Transverse colon (tissue), 4 donors: ENCODE results near the gene POLE. TPM values are rescaled to one million over a fixed set of nuclear protein-coding genes. Genes with fewer than 3 reads are reported as not detected.

Source experiments
- DNase-seq: peaks from one replicate; pipeline ENCODE4 v3.0.0-alpha.2; 2019
- H3K27ac ChIP-seq, 4 donors: fragments of 200-600 bp; sonication (generic); 2 replicates each; pipeline ENCODE4 v1.5.1; 2016 to 2018; ENCODE audit warnings: inconsistent platforms in 4 of 4
- H3K27me3 ChIP-seq: fragments of 200-600 bp; sonication (generic); 2 replicates; pipeline ENCODE4 v1.5.1; 2017; ENCODE audit warnings: inconsistent platforms
- H3K36me3 ChIP-seq, 4 donors: fragments of 200-600 bp; sonication (generic); 2 replicates each; pipeline ENCODE4 v1.5.1; 2017 to 2019; ENCODE audit warnings: inconsistent platforms in 4 of 4
- H3K4me1 ChIP-seq, 4 donors: fragments of 200-600 bp; sonication (generic); 2 replicates each; pipeline ENCODE4 v1.5.1; 2017 to 2020; ENCODE audit warnings: inconsistent platforms in 4 of 4
- H3K4me3 ChIP-seq, 4 donors: fragments of 200-600 bp; sonication (generic); 1 replicate in 1 of 4; 2 replicates in 3 of 4; pipeline versions ENCODE4 v1.5.1 to v1.6.1; 2017 to 2019; ENCODE audit warnings: inconsistent platforms in 4 of 4
- H3K9me3 ChIP-seq, 2 donors: fragments of 200-600 bp; sonication (generic); 2 replicates each; pipeline ENCODE4 v1.5.1; 2017 to 2019; ENCODE audit warnings: inconsistent platforms in 2 of 2
- EP300 ChIP-seq: sonication (generic); formaldehyde crosslinking; IDR thresholded peaks from one replicate; pipeline ENCODE4 v1.6.1; 2017; ENCODE audit warnings: antibody characterized with exemption, low read depth
- POLR2A ChIP-seq: fragments of 450-650 bp; IDR thresholded peaks from one replicate; pipeline ENCODE4 v1.6.1; 2016; ENCODE audit warnings: antibody characterized with exemption, mild to moderate bottlenecking, moderate library complexity
- POLR2AphosphoS5 ChIP-seq, 3 donors: sonication (generic); formaldehyde crosslinking; IDR thresholded peaks; one replicate each; pipeline ENCODE4 v1.6.1; 2016; ENCODE audit warnings: antibody characterized with exemption in 3 of 3
- WGBS, 2 donors: methylation state at CpG; one replicate each; pipeline ENCODE4 v1.1.5; 2018; ENCODE audit warnings: low coverage in 1 of 2; 5-methylcytosine and 5-hydroxymethylcytosine counted together
- in situ Hi-C, 4 donors: fragments of 200-750 bp; cut with MboI; loops; one replicate each; pipeline versions ENCODE4 v1.15.0 to v1.15.1; 2017; ENCODE audit warnings: low sequenced_read_pairs in 3 of 4, low pct_ligation_motif_present in 1 of 4, low pct_unique_long_range_greater_than_20kb in 1 of 4
- intact Hi-C: fragments of 100-400 bp; cut with DNase I; formaldehyde crosslinking; loops from one replicate; pipeline ENCODE4 v1.15.1; 2023; ENCODE audit warnings: low total_unique reads
- total RNA-seq, 4 donors: library from RNA; depleted of rRNA; stranded (reverse); fragments of >200 nt; gene quantifications; one replicate each; pipeline ENCODE4 v1.1.0, GENCODE V29; 2016
- TF ChIP-seq, protein P1 (sequence below), 5 experiments: fragments of 200-600 bp in 3 of 5; fragments of 450-650 bp in 2 of 5; sonication (generic) in 3 of 5; IDR thresholded peaks; 1 replicate in 2 of 5; 2 replicates in 3 of 5; pipeline ENCODE4 v1.5.1; 2016 to 2017; ENCODE audit warnings: antibody characterized with exemption in 5 of 5, inconsistent platforms in 3 of 5, mild to moderate bottlenecking in 2 of 5, moderate library complexity in 1 of 5

The POLE gene
- total RNA-seq, 4 donors from 2014 or later, result 57.0 to 204 (median 74.1) TPM

- peaks cover 0 to 85% (median 40%) of the 10 kb centered on the region in 4 donors for H3K36me3 ChIP-seq
- DNase-seq, result no peak
Measured at GRCh38 chr12:132735496-132735895, 48.4 kb upstream of the POLE start.

GRCh38 chr12:132734206-132734605, 47.1 kb upstream of the POLE start:
- intact Hi-C loops, result no loop called here
- WGBS, 2 donors, result 79 to 87% methylated on average over 3 to 10 of the region's 10 CpGs
- Histone ChIP-seq H3K27ac (no peak overlapping the region), H3K4me3 (no peak overlapping the region), H3K9me3 (no peaks in the 10 kb centered on the region), H3K4me1 (no peaks in the 10 kb centered on the region), H3K27me3 (no peaks in the 10 kb centered on the region), H3K36me3 (peaks cover 0 to 81% (median 34%) of the 10 kb centered on the region in 4 donors)
- TF ChIP-seq POLR2A (no peak), EP300 (no peak), POLR2AphosphoS5 (IDR thresholded peaks at IDR 0.05) (no peak)
- TF ChIP-seq, protein P1, sequence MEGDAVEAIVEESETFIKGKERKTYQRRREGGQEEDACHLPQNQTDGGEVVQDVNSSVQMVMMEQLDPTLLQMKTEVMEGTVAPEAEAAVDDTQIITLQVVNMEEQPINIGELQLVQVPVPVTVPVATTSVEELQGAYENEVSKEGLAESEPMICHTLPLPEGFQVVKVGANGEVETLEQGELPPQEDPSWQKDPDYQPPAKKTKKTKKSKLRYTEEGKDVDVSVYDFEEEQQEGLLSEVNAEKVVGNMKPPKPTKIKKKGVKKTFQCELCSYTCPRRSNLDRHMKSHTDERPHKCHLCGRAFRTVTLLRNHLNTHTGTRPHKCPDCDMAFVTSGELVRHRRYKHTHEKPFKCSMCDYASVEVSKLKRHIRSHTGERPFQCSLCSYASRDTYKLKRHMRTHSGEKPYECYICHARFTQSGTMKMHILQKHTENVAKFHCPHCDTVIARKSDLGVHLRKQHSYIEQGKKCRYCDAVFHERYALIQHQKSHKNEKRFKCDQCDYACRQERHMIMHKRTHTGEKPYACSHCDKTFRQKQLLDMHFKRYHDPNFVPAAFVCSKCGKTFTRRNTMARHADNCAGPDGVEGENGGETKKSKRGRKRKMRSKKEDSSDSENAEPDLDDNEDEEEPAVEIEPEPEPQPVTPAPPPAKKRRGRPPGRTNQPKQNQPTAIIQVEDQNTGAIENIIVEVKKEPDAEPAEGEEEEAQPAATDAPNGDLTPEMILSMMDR (IDR thresholded peaks at IDR 0.05), result no peak
- DNase-seq, result no peak
- in situ Hi-C loops, result no loop called here

More at GRCh38 chr12:132735496-132735895, 48.4 kb upstream of the POLE start:
- no peak overlapping the region for H3K4me3 ChIP-seq
- in situ Hi-C loops (no loop called here), intact Hi-C loops (no loop called here)
- TF ChIP-seq POLR2AphosphoS5 (IDR thresholded peaks at IDR 0.05) (no peak), EP300 (no peak), POLR2A (no peak)
- TF ChIP-seq, protein P1 (IDR thresholded peaks at IDR 0.05), result no peak
- no peak overlapping the region for H3K27ac ChIP-seq
- H3K9me3 ChIP-seq, result no peaks in the 10 kb centered on the region
- no peaks in the 10 kb centered on the region for H3K27me3 ChIP-seq
- no peaks in the 10 kb centered on the region for H3K4me1 ChIP-seq
- WGBS, 2 donors, result 93 to 100% methylated on average over 1 to 20 of the region's 20 CpGs

DNA sequence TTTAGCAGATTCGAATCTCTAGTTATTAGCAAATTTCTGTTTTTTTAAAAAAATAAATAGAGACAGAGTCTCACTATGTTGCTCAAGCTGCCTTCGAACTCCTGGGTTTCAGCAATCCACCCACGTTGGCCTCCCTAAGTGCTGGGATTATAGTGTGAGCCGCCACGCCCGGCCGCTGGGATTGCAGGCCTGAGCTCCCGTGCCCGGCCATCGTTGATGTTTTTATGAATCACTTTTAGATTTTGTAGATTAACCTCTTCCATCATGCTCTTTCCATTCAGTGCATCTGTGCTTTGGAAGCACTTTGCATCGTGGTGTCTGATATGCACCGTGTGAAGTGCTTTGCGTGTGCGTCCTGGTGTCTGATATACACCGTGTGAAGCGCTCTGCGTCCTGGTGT, 44.4 kb upstream of the POLE start:
- Histone ChIP-seq H3K27me3 (no peaks in the 10 kb centered on the region), H3K27ac (no peak overlapping the region), H3K9me3 (no peaks in the 10 kb centered on the region), H3K4me1 (no peaks in the 10 kb centered on the region), H3K4me3 (no peak overlapping the region), H3K36me3 (peaks cover 0 to 81% (median 41%) of the 10 kb centered on the region in 4 donors)
- WGBS, 2 donors, result 82 to 88% methylated on average over 10 to 17 of the region's 17 CpGs
- in situ Hi-C loops, result no loop called here
- no peak for DNase-seq
- TF ChIP-seq POLR2AphosphoS5 (IDR thresholded peaks at IDR 0.05) (no peak), EP300 (no peak), POLR2A (no peak)
- TF ChIP-seq, protein P1 (IDR thresholded peaks at IDR 0.05), result no peak
- intact Hi-C loops, result no loop called here

DNA sequence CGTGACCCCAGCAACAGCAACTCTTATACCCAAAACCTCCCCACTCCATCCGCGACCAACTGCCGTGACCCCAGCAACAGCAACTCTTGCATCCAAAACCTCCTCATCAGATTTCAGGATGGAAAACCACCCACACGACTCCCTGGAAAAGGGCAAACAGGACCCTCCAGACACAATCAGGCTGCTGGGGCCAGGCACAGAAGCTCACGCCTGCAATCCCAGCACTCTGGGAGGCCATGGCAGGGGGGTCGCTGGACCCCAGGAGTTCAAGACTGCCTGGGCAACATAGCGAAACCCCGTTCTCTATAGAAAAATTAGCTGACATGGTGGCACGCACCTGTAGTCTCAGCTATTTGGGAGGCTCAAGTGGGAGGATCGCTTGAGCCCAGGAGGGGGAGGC, 43.2 kb upstream of the POLE start:
- in situ Hi-C loops (no loop called here), intact Hi-C loops (no loop called here)
- DNase-seq, result no peak
- H3K36me3 ChIP-seq, result peaks cover 0 to 81% (median 38%) of the 10 kb centered on the region in 4 donors
- TF ChIP-seq, protein P1 (IDR thresholded peaks at IDR 0.05), result no peak
- TF ChIP-seq POLR2A (no peak), POLR2AphosphoS5 (IDR thresholded peaks at IDR 0.05) (no peak), EP300 (no peak)
- H3K27me3 ChIP-seq, result no peaks in the 10 kb centered on the region
- H3K27ac ChIP-seq, result no peak overlapping the region
- H3K4me3 ChIP-seq, result no peak overlapping the region
- no peaks in the 10 kb centered on the region for H3K4me1 ChIP-seq
- no peaks in the 10 kb centered on the region for H3K9me3 ChIP-seq
- 91 to 100% methylated on average over 1 to 11 of the region's 11 CpGs for WGBS, 2 donors
